Neuronal stem cell (in vitro differentiated cells): ENCODE measurements around the gene PPP2R5E.
A peak's percentile ranks its signal among the peaks of the same experiment; 100 is the strongest.
"Not testable (repeated sequence)": the region's sequence is repeated elsewhere in the genome, so short reads cannot be mapped to it uniquely, and the experiment has no call there.

ENCODE experiments used
- DNase-seq: peaks from one replicate; pipeline ENCODE4 v3.0.0-alpha.2; 2013; ENCODE audit warnings: low spot score
- H2AFZ ChIP-seq: one replicate; pipeline ENCODE4 v1.6.1; 2013; ENCODE audit warnings: mild to moderate bottlenecking, low read length, inconsistent platforms
- H2AK5ac ChIP-seq: 2 replicates; pipeline ENCODE4 v1.6.1; 2013; ENCODE audit warnings: low read depth, mild to moderate bottlenecking, inconsistent platforms, low read length, moderate library complexity, mixed read lengths
- H2BK120ac ChIP-seq: 2 replicates; pipeline ENCODE4 v1.6.1; 2013; ENCODE audit warnings: low read depth, mild to moderate bottlenecking, inconsistent platforms, low read length, moderate library complexity, mixed read lengths
- H2BK12ac ChIP-seq: one replicate; pipeline ENCODE4 v1.6.1; 2013; ENCODE audit warnings: low read length, inconsistent platforms
- H2BK15ac ChIP-seq: 2 replicates; pipeline ENCODE4 v1.6.1; 2013; ENCODE audit warnings: mild to moderate bottlenecking, low read length, inconsistent platforms, mixed read lengths
- H2BK5ac ChIP-seq: one replicate; pipeline ENCODE4 v1.6.1; 2013; ENCODE audit warnings: inconsistent platforms, mild to moderate bottlenecking, low read length, moderate library complexity
- H3K14ac ChIP-seq: one replicate; pipeline ENCODE4 v1.6.1; 2013; ENCODE audit warnings: low read length, inconsistent platforms
- H3K18ac ChIP-seq: 2 replicates; pipeline ENCODE4 v1.6.1; 2013; ENCODE audit warnings: low read length, inconsistent platforms
- H3K23ac ChIP-seq: 2 replicates; pipeline ENCODE4 v1.6.1; 2013; ENCODE audit warnings: low read depth, mild to moderate bottlenecking, mixed read lengths, low read length, inconsistent platforms; ENCODE audit not compliant: poor library complexity
- H3K27ac ChIP-seq: replicated peaks from 3 replicates; pipeline ENCODE4 v1.5.1; 2013; ENCODE audit warnings: low read length, inconsistent platforms
- H3K27me3 ChIP-seq, 3 experiments: 2 replicates each; pipeline ENCODE4 v1.6.1; 2013; ENCODE audit warnings: low read length in 3 of 3, mild to moderate bottlenecking in 2 of 3, inconsistent platforms in 1 of 3, low read depth in 1 of 3, mixed read lengths in 1 of 3, moderate library complexity in 1 of 3; ENCODE audit not compliant: control insufficient read depth in 3 of 3, insufficient read depth in 3 of 3
- H3K36me3 ChIP-seq, 2 donors: replicated peaks in 1 of 2; 2 replicates each; pipeline ENCODE4 v1.6.1; 2013; ENCODE audit warnings: low read length in 2 of 2; ENCODE audit not compliant: control insufficient read depth in 2 of 2, insufficient read depth in 2 of 2
- H3K4ac ChIP-seq: 2 replicates; pipeline ENCODE4 v1.6.1; 2013; ENCODE audit warnings: inconsistent platforms, mild to moderate bottlenecking, low read length, moderate library complexity
- H3K4me1 ChIP-seq, 2 donors: 1 replicate in 1 of 2; 2 replicates in 1 of 2; pipeline ENCODE4 v1.6.1; 2013; ENCODE audit warnings: low read length in 2 of 2, low read depth in 1 of 2; ENCODE audit not compliant: control insufficient read depth in 2 of 2, insufficient read depth in 1 of 2
- H3K4me2 ChIP-seq: one replicate; pipeline ENCODE4 v1.6.1; 2013; ENCODE audit warnings: mild to moderate bottlenecking, low read length, inconsistent platforms; ENCODE audit not compliant: insufficient read depth, poor library complexity, severe bottlenecking
- H3K4me3 ChIP-seq, 2 donors: 2 replicates each; pipeline ENCODE4 v1.5.1; 2013; ENCODE audit warnings: low read length in 2 of 2, mild to moderate bottlenecking in 2 of 2, inconsistent platforms in 1 of 2, moderate library complexity in 1 of 2
- H3K79me1 ChIP-seq: one replicate; pipeline ENCODE4 v1.6.1; 2013; ENCODE audit warnings: low read depth, mild to moderate bottlenecking, inconsistent platforms, low read length, moderate library complexity
- H3K9ac ChIP-seq: one replicate; pipeline ENCODE4 v1.6.1; 2013; ENCODE audit warnings: mild to moderate bottlenecking, low read depth, low read length, inconsistent platforms; ENCODE audit not compliant: poor library complexity
- H3K9me3 ChIP-seq, 2 donors: replicated peaks in 1 of 2; 2 replicates each; pipeline versions ENCODE3 to v1.6.1; 2013; ENCODE audit warnings: low read length in 2 of 2, mild to moderate bottlenecking in 2 of 2, inconsistent platforms in 1 of 2, low read depth in 1 of 2, mixed read lengths in 1 of 2, moderate library complexity in 1 of 2; ENCODE audit not compliant: control insufficient read depth in 2 of 2, insufficient read depth in 1 of 2
- H4K8ac ChIP-seq: one replicate; pipeline ENCODE4 v1.6.1; 2013; ENCODE audit warnings: low read depth, mild to moderate bottlenecking, inconsistent platforms, low read length, moderate library complexity
- H4K91ac ChIP-seq: one replicate; pipeline ENCODE4 v1.6.1; 2013; ENCODE audit warnings: low read length, low read depth, mild to moderate bottlenecking, inconsistent platforms; ENCODE audit not compliant: poor library complexity
- WGBS, 2 donors: extraction: QIAGEN DNeasy Blood & Tissue Kit; methylation state at CpG; one replicate each; pipeline ENCODE4 v1.1.7; 2013; ENCODE audit warnings: missing lambda C conversion rate in 2 of 2, mixed read lengths in 1 of 2; ENCODE audit not compliant: insufficient read length in 2 of 2, insufficient replicate concordance in 1 of 2; ENCODE audit errors: extremely low coverage in 2 of 2; 5-methylcytosine and 5-hydroxymethylcytosine counted together

PPP2R5E gene

GRCh38 chr14:63371613-63372012 is 171.6 kb downstream of the PPP2R5E start:
- H3K27me3 ChIP-seq, H3K4me3 ChIP-seq, H3K79me1 ChIP-seq, H3K4me2 ChIP-seq, H2BK5ac ChIP-seq, H2AK5ac ChIP-seq, H4K8ac ChIP-seq, H3K4ac ChIP-seq, DNase-seq, H3K9ac ChIP-seq, H3K18ac ChIP-seq, H4K91ac ChIP-seq, H2BK120ac ChIP-seq, H2AFZ ChIP-seq, H2BK12ac ChIP-seq, H3K23ac ChIP-seq, H2BK15ac ChIP-seq, H3K14ac ChIP-seq, H3K27ac ChIP-seq, H3K4me1 ChIP-seq: not testable (repeated sequence)
- H3K9me3 ChIP-seq: peaks cover 0 to 31% of the 10 kb centered on the region in 2 donors
- WGBS, 2 donors: no CpG with 5 or more reads among the region's 2 CpGs
- peaks cover 1 to 41% of the 10 kb centered on the region in 2 donors for H3K36me3 ChIP-seq

- Histone ChIP-seq H3K9ac (no peak overlapping the region), H2AFZ (no peak overlapping the region), H3K23ac (no peak overlapping the region), H2BK12ac (no peak overlapping the region), H4K91ac (no peak overlapping the region), H3K14ac (no peak overlapping the region), H3K4me3 (no peak overlapping the region), H3K27ac (no peak overlapping the region), H3K4ac (no peak overlapping the region), H2BK120ac (no peak overlapping the region), H3K36me3 (peaks cover 1 to 36% of the 10 kb centered on the region in 2 donors), H3K9me3 (peaks cover 0 to 33% of the 10 kb centered on the region in 2 donors), H4K8ac (no peak overlapping the region), H2BK15ac (no peak overlapping the region), H2BK5ac (no peak overlapping the region), H3K18ac (no peak overlapping the region), H3K79me1 (no peaks in the 10 kb centered on the region), H2AK5ac (no peak overlapping the region), H3K4me1 (no peaks in the 10 kb centered on the region), H3K27me3 (no peaks in the 10 kb centered on the region), H3K4me2 (no peak overlapping the region)
- no CpG with 5 or more reads among the region's 4 CpGs for whole genome bisulfite sequencing, 2 donors
- DNase-seq: no peak
These were observed 172.1 kb downstream of the PPP2R5E start for GRCh38 chr14:63371033-63371432.

GRCh38 chr14:63367742-63368364 is 175.3 kb downstream of the PPP2R5E start:
- H3K79me1 ChIP-seq: no peaks in the 10 kb centered on the region

GRCh38 chr14:63362389-63362819 is 180.8 kb downstream of the PPP2R5E start:
- Histone ChIP-seq H2BK5ac (no peak overlapping the region), H2BK12ac (no peak overlapping the region), H3K4me3 (no peak overlapping the region), H3K79me1 (no peaks in the 10 kb centered on the region), H4K8ac (no peak overlapping the region), H3K9me3 (peaks cover 4 to 32% of the 10 kb centered on the region in 2 donors), H4K91ac (no peak overlapping the region), H2AK5ac (no peak overlapping the region), H3K27ac (peak overlapping the region; percentile 83), H2BK120ac (no peak overlapping the region), H3K4ac (no peak overlapping the region), H3K14ac (no peak overlapping the region), H3K4me2 (no peak overlapping the region), H3K23ac (no peak overlapping the region), H2AFZ (peak overlapping the region; percentile 60), H3K27me3 (peaks cover 0 to 7% (median 0%) of the 10 kb centered on the region in 3 experiments), H3K36me3 (no peaks in the 10 kb centered on the region), H2BK15ac (no peak overlapping the region), H3K9ac (no peak overlapping the region), H3K18ac (no peak overlapping the region), H3K4me1 (peaks cover 10 to 11% of the 10 kb centered on the region in 2 donors)
- peak; percentile 62 for DNase-seq
- WGBS, 2 donors: no CpG with 5 or more reads among the region's 8 CpGs

More at GRCh38 chr14:63367742-63368364, 175.3 kb downstream of the PPP2R5E start:
- no peaks in the 10 kb centered on the region for H3K27me3 ChIP-seq
- H3K23ac ChIP-seq: no peak overlapping the region
- no peak overlapping the region for H3K9ac ChIP-seq
- H2BK120ac ChIP-seq: no peak overlapping the region
- H3K9me3 ChIP-seq: peaks cover 0 to 56% of the 10 kb centered on the region in 2 donors
- H3K18ac ChIP-seq: no peak overlapping the region
- H2BK12ac ChIP-seq: no peak overlapping the region
- H4K91ac ChIP-seq: no peak overlapping the region
- no peak overlapping the region for H2BK15ac ChIP-seq
- H4K8ac ChIP-seq: no peak overlapping the region
- no peak overlapping the region for H3K14ac ChIP-seq
- no peak overlapping the region for H3K4me2 ChIP-seq
- no peak for DNase-seq
- peaks cover 0 to under 1% of the 10 kb centered on the region in 2 donors for H3K4me1 ChIP-seq
- no peak overlapping the region for H3K27ac ChIP-seq
- H3K36me3 ChIP-seq: peaks cover 0 to 9% of the 10 kb centered on the region in 2 donors
- H2AFZ ChIP-seq: no peak overlapping the region
- H3K4me3 ChIP-seq: no peak overlapping the region
- H3K4ac ChIP-seq: no peak overlapping the region
- no peak overlapping the region for H2BK5ac ChIP-seq
- H2AK5ac ChIP-seq: no peak overlapping the region
